Pancreas (tissue), 10 donors: ENCODE data around the gene HSDL1. TPM values are rescaled to one million over a fixed set of nuclear protein-coding genes. Genes with fewer than 3 reads are reported as not detected.

Source experiments
- ATAC-seq, 4 donors: fragments of 200-7000 bp; cut with Tn5 transposase; one replicate each; pipeline versions ENCODE4 v1.8.0 to v1.9.1; 2020; ENCODE audit warnings: mild to moderate bottlenecking in 4 of 4, moderate library complexity in 4 of 4
- DNase-seq, 6 donors: peaks; one replicate each; pipeline ENCODE4 v3.0.0-alpha.2; 2020
- FAIRE-seq: peaks from 2 replicates; lab custom pipeline; 2012; peaks lifted over from hg19 to GRCh38; lab: Jason Lieb, UNC
- H3K27ac ChIP-seq, 4 donors: fragments of 200-600 bp; sonication (generic); 1 replicate in 3 of 4; 2 replicates in 1 of 4; pipeline versions ENCODE4 v1.5.0 to v1.8.0; 2020
- H3K27me3 ChIP-seq, 4 donors: fragments of 200-600 bp; one replicate each; pipeline ENCODE4 v1.8.0; 2021
- H3K36me3 ChIP-seq, 3 donors: fragments of 200-600 bp; sonication (generic) in 1 of 3; one replicate each; pipeline versions ENCODE4 v1.5.0 to v1.8.0; 2020 to 2021
- H3K4me1 ChIP-seq, 3 donors: fragments of 200-600 bp; one replicate each; pipeline ENCODE4 v1.8.0; 2021
- H3K4me3 ChIP-seq, 4 donors: fragments of 200-600 bp; sonication (generic) in 2 of 4; one replicate each; pipeline versions ENCODE4 v1.5.0 to v1.8.0; 2020 to 2021
- H3K9me3 ChIP-seq, 4 donors: fragments of 200-600 bp; one replicate each; pipeline ENCODE4 v1.8.0; 2021
- CTCF ChIP-seq, 4 donors: fragments of 200-600 bp; sonication (generic) in 3 of 4; IDR thresholded peaks; one replicate each; pipeline versions ENCODE4 v1.5.0 to v1.8.0; 2021; ENCODE audit warnings: antibody characterized with exemption in 4 of 4
- WGBS, 2 donors: extraction: QIAGEN DNeasy Blood & Tissue Kit; methylation state at CpG; one replicate each; pipeline ENCODE4 v1.1.7; 2013; 5-methylcytosine and 5-hydroxymethylcytosine counted together
- intact Hi-C, 3 donors: fragments of 100-400 bp; cut with DNase I; formaldehyde crosslinking; loops; one replicate each; pipeline versions ENCODE4 v1.11.1 to v1.14.2; 2022
- polyA plus RNA-seq, 2 donors: library from polyadenylated mRNA; stranded (reverse); fragments of 200-250 nt; gene quantifications; one replicate each; pipeline ENCODE4 v1.2.3, GENCODE V29; 2013
- total RNA-seq, 6 donors: library from RNA; stranded (reverse); fragmentation: NEBNext Ultra II Directional in 4 of 6; extraction: Animal tissue kit (Norgen Biotek cat#: 25700) in 4 of 6; gene quantifications; one replicate each; pipeline versions ENCODE4 v1.2.1 to v1.2.4, GENCODE V29; 2021 to 2023
- donor health status: healthy with polysubstance abuse.
- donor health status: DM: no; HTN: no; CAD: no; lungs with moderate emphysema.
- donor health status: DM: no; HTN: no; CAD: no.
- donor health status: control.
- donor health status: control.
- donor health status: Bipolar disorder and iron deficiency.
- donor health status: DM: yes; HTN: yes; CAD: no.
- donor health status: DM: no; HTN: no; CAD: no.
- donor health status: DM: no; HTN: no; CAD: no.
- donor health status: DM: yes; HTN: yes; CAD: no.

The HSDL1 gene
- 10 to 100 TPM in 1 of 6 donors, 1 to 10 TPM in 5; 4.2 to 11.8 (median 7.1) TPM for total RNA-seq
- polyA plus RNA-seq: 10 to 100 TPM in 1 of 2 donors, 1 to 10 TPM in 1; 6.5 to 14.5 TPM

- intact Hi-C loops: no loop called here
Observed at GRCh38 chr16:84144859-84145639, at the start of gene HSDL1, which contains the start of gene DNAAF1. Gene HSDL1, minus strand, starts transcription at chr16:84145177. Its CDS starts 13,856 bp downstream, at chr16:84131321. Gene DNAAF1, plus strand, starts transcription at chr16:84145308. Its CDS starts 133 bp downstream, at chr16:84145441.

GRCh38 chr16:84194018-84194417 lies 49.0 kb upstream of the HSDL1 start:
- 81 to 83% methylated on average over 11 of the region's 11 CpGs for WGBS, 2 donors
- Histone ChIP-seq H3K27ac (no peak overlapping the region), H3K9me3 (no peaks in the 10 kb centered on the region), H3K36me3 (no peaks in the 10 kb centered on the region), H3K27me3 (no peaks in the 10 kb centered on the region), H3K4me1 (no peaks in the 10 kb centered on the region), H3K4me3 (no peak overlapping the region)
- TF ChIP-seq CTCF (IDR thresholded peaks at IDR 0.05): no peak
- no peak for FAIRE-seq
- ATAC-seq: no peak
- intact Hi-C loops: no loop called here
- no peak for DNase-seq

More at GRCh38 chr16:84144859-84145639, at the start of gene HSDL1, which contains the start of gene DNAAF1:
- H3K36me3 ChIP-seq: no peaks in the 10 kb centered on the region
- no peaks in the 10 kb centered on the region for H3K4me1 ChIP-seq
- peak within 1 kb of the TSS; percentile 22 to 59 (median 52) for H3K27ac ChIP-seq
- TF ChIP-seq CTCF (IDR thresholded peaks at IDR 0.05): no peak
- peak within 1 kb of the TSS; percentile 86 to 95 (median 91) for H3K4me3 ChIP-seq
- DNase-seq (peak; percentile 83 to 100 (median 94)), FAIRE-seq (no peak), ATAC-seq (peak; percentile 96 to 99 (median 98))
- no peaks in the 10 kb centered on the region for H3K9me3 ChIP-seq
- 0 to 1% methylated on average over 50 to 89 of the region's 89 CpGs for WGBS, 2 donors
- no peaks in the 10 kb centered on the region for H3K27me3 ChIP-seq

GRCh38 chr16:84193480-84193879 lies 48.5 kb upstream of the HSDL1 start:
- no peak for DNase-seq
- 77% methylated on average over 7 of the region's 7 CpGs for WGBS, 2 donors
- intact Hi-C loops: no loop called here
- no peaks in the 10 kb centered on the region for H3K27me3 ChIP-seq
- TF ChIP-seq CTCF (IDR thresholded peaks at IDR 0.05): no peak
- no peaks in the 10 kb centered on the region for H3K4me1 ChIP-seq
- no peak for FAIRE-seq
- ATAC-seq: no peak
- no peak overlapping the region for H3K27ac ChIP-seq
- H3K9me3 ChIP-seq: no peaks in the 10 kb centered on the region
- no peaks in the 10 kb centered on the region for H3K36me3 ChIP-seq
- no peak overlapping the region for H3K4me3 ChIP-seq

- DNase-seq: peak in 1 of 6 donors; percentile 54
- Histone ChIP-seq H3K4me3 (no peak overlapping the region), H3K9me3 (no peaks in the 10 kb centered on the region), H3K27me3 (no peaks in the 10 kb centered on the region), H3K36me3 (no peaks in the 10 kb centered on the region), H3K27ac (no peak overlapping the region), H3K4me1 (no peaks in the 10 kb centered on the region)
- no peak for TF ChIP-seq CTCF (IDR thresholded peaks at IDR 0.05)
- WGBS, 2 donors: 84 to 87% methylated on average over 16 of the region's 16 CpGs
- FAIRE-seq: no peak
- intact Hi-C loops: no loop called here
- no peak for ATAC-seq
Observed at GRCh38 chr16:84191466-84191865, 46.5 kb upstream of the HSDL1 start.
